M059J (cell line): ENCODE data around the gene ERO1B. TPM values are rescaled to one million over a fixed set of nuclear protein-coding genes. Genes with fewer than 3 reads are reported as not detected.

Experiments
- DNase-seq: peaks from one replicate; pipeline ENCODE4 v3.0.0-alpha.2; 2012; ENCODE audit warnings: low read depth
- total RNA-seq: library from RNA; depleted of rRNA; stranded (reverse); fragments of >200 nt; shearing (Covaris generic); gene quantifications from 2 replicates; pipeline ENCODE4 v1.2.3, GENCODE V29; 2014

ERO1B gene
- total RNA-seq, 1 experiment from 2014 or later: 2.5 TPM

DNA sequence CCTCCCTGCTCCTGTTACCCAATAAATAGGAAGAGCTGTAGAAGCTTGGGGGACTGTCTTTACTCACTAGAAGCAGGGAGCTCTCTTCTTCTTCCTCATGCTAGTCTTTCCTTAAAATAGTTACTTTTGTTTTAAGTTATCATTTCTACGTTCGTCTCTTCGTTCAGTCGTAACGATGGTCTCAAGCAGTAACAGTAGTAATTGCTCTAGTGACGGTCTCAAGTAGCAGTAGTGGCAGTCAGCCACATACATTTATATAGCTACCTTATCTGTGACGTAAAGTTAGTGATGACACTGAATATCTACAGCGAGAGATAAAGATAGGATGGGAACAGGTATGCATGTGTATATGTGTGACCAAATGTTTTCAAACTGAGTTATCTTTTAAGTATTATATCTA lies 15.4 kb upstream of the ERO1B start:
- no peak for DNase-seq

DNA sequence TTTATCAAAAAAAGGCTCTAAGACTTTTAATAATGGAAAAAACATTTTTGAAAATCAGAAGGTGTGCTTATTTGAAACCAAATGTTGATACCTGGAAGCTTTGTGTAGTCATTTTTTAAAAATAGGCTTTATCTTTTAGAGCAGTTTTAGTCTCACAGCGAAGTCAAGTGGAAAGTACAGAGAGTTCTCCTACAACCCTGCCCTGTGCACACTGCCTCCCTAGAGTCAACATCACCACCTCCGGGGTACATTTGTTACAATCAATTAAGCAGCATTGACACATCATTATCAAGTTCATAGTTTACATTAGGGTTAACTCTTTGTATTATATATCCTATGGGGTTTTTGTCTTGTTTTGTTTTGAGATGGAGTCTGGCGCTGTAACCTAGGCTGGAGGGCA lies 10.7 kb upstream of the ERO1B start:
- no peak for DNase-seq

DNA sequence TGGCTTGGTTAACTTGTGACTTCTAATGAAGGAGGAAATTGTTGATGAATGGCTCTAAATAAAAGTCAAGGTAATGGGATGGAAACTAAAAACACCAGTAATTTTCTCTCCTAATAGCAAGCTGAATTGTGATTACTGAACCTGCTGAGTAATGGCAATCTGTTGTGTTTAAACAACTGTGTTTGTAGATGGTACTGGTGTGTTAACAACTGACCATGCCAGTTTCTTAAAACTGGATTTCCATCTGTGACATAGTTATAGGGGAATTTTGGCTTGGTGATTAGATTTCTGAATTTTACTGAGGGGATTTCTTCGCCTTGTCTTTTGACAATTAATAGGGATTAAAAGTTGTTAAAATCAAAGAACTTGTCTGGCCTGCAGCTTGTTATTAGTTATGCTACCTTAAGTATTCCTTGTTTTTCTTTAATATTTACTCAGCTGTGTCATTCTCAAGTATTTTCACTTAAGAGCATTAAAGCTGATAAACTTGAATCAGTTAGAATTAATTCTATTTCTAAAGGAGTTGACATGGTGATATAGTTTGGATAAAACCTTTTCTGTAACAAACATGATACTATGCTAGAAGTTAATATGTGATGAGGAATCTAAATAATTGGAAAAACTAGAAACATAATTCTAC lies 7.9 kb upstream of the ERO1B start:
- DNase-seq: no peak

DNA sequence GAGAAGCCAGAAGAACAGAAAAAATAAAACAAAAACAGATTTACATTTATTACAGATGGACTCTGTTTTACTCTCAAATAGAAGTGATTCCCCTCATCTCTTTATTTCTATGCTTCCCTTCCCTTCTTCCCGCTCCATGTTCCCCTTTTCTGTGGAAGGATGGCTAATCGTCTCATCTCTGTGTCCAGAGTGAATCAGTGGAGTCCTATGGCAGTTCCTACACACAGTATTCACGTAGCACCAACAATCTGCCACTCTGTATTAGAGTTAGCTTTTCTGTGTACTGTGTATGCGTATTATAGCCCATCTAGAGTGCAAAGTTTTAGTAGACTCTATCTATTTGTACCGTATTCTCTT lies 6.8 kb upstream of the ERO1B start:
- no peak for DNase-seq

DNA sequence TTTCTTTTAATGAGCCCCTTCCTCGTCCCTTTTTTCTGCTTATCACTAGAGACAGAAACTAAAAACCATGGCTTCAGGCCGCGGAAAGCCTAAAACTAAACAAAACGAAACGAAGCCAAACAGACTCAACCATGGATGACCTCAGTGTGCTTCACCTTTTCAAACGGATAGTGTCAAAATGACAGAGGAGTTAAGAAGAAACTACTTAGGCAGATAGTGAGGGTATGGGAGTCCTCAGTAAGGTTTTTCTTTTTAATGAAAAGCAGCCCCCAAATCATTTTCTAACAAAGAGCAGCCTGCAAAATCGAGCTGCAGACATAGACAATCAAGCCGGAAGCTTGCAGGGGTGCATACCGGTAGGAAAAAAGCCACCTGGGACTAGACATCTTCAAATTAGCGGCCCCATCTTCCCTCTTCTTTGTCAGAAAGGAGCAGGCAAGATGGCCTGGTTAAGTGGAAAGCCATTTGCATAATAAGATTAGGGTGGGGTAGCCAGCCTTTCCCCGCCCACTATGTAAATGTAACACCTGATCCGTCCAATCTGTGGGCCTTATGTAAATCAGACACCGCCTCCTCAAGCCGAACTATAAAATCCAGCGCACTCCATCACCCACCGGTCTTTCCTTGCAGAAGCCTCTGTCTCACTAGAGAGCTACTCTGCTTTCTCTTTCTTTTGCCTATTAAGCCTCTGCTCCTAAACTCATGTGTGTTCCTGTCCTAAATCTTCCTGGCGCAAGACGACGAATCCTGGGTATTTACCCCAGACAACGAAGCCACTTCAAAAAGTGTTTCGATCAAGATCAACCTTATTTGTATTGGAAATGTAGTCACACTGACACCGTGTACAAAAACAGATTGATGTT lies 6.2 kb upstream of the ERO1B start:
- DNase-seq: peak; percentile 33

DNA sequence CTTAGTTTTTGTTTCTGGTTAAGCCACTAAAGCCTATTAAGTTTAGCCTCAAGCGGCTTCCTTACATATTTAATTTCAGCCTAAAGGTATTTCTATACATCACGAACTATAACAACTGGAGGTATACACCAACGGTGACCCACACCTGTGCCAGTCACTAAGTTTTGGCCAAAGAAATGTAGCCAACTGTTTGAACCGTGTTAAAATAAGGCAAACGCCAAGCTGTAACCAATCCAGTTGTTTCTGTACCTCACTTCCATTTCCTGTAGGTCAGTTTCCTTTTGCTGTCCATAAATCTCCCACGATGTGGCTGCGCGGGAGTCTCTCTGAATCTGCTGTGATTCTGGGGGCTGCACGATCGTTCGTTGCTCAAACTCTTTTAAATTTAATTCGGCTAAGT lies 5.6 kb upstream of the ERO1B start:
- no peak for DNase-seq

DNA sequence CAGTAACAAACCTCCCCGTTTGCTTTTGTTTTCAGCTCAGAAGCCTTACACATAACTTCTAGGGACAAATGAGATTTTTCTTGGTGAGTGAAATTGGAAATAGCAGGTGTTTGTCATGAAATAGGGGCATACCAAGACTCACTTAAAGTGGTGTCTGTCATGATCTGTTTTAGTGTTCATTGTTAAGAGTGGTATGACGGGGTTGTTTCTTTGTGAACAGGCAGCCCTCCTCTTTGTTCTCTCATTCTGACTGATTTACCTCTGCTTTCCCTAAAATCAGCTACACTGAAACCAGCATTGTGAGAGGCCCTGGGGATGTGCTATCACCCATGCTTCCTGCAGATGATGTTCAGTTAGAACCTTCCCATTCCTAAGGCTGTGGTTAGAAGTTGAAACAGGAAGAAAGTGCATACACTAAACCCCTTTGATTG lies 2.5 kb upstream of the ERO1B start:
- DNase-seq: no peak

DNA sequence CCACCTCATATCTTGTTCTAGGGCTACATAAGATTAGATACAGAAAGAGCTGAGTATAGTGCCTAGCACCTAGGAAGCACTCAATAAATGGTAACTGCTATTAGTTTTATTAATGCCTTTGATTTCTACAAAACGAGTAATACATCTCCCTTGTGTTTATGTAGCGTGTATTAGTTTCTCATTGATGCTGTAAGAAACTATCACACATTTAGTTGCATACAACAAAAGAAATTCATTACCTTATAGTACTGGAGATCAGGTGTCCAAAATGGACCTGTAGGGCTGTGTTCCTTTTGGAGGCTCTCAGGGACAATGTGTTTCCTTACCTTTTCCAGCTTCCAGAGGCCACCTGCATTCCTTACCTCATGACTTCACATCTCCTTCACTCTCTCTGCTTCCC lies 961 bp upstream of the ERO1B start:
- DNase-seq: no peak

DNA sequence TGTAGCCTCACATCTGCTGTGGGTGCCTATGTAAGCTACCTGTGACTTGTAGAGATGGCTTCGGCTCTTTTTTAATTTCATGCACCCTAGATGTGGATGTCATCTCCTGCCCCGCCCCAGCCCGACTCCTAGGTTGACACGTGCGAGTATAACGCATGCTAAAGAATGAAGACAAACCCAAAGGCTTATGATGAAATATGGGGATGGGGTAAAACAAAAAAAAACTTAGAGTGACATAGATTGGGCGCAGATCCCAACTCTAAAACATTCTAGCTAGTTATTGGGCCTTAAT lies 613 bp upstream of the ERO1B start:
- no peak for DNase-seq

DNA sequence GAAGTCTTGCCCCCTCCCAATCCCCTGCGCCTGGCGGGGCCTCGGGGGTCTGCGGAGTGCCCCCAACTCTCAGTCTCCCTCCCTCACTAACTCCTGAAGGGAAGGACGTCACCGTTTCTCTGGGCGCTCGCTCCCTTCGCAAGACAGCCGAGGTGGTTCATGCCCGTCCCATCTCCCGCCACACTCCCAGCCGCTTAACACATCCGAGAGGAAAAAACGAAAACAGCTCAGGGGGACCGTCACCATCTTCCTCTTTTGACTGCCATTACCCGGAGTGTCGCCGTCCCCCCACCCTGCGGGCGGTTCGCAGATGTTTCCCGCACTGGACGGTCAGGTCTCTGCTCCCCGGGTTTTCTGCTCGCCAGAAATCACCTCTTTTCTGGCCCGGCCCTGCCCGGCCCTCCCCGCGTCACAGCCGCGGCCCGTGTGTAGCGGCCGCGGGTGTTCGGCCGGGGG lies 532 bp downstream of the ERO1B start:
- DNase-seq: peak; percentile 34

DNA sequence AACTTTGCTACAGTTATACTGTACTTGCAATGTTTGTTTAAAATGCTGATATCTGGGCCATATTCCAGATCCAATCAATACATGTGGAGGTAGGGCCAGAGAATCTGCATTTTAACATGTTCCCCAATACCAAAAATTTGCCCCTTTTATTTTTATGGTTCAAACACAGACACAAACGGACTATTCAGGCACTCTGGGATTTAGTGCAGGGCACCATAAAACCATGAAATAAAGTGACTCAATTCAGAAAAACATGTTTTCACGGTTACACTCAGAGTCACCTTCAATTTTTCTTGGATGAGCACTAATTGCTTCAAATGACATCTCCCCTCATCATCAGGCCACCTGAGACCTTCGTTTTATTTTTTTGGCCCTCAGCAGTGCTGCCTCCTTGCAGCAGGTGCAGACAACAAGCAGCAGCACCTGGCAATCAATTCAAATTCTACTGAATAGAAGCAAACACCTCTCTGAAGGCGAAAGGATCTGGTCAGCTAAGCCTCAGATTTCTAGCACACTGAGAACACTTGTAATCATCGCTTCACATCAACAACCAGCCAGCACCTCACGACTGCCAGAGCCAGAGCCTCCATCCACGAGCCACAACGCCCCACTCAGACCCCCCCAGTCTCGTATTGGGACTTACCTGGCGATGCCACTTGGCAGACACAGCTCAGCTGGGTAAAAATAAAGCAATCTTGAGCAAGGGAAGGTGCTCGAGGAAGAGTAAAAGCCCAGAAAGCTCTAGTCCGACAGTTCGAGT lies 1.1 kb downstream of the ERO1B start:
- no peak for DNase-seq

DNA sequence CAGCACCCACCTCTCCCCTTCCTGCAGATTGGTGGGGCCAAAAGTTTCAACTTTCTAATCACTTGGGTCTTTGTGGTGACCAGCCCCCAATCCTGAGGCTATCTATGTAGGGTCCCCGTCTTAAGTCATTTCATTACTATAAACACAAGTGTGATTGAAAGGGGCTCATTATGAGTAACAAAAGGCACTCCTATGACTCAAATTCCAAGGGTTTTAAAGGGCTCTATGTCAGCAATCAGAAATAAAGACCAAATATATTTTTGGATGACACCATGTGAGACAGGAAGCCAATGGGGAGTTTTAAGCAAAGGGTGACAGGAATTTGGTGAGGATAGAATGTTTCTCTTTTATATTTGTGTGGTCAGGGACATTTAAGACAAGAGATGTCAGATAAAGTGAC lies 6.2 kb downstream of the ERO1B start:
- DNase-seq: no peak

DNA sequence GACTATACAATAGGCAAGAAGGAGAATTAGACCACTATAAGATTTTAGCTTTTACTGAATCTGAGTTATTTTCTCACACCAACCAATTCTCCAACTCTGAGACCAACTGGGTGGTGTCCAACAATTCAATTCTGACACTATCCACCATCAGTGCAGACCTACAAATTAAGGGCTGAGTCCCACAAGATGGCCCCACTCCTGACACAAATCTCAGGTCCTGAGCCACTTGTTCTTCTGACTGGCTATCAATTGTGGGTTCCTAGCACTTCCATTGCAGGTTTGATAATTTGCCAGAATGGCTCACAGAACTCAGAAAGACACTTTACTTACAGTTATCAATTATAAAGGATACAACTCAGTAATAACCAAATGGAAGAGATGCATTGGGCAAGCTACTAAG lies 6.7 kb downstream of the ERO1B start:
- DNase-seq: no peak

DNA sequence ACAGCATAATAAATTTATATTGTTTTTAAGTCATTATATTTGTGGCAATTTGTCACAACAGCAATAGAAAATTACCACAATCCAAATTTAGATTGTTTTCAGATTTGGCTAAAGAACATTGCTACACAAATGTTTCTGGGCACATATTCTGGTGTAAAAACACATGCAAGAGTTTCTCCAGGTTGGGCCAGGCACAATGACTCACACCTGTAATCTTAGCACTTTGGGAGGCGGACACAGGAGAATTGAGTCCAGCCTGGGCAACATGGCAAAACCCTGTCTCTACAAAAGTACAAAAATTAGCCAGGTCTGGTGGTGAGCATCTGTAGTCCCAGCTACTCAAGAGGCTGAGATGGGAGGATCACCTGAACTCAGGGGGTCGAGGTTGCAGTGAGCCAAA lies 8.4 kb downstream of the ERO1B start:
- DNase-seq: no peak

DNA sequence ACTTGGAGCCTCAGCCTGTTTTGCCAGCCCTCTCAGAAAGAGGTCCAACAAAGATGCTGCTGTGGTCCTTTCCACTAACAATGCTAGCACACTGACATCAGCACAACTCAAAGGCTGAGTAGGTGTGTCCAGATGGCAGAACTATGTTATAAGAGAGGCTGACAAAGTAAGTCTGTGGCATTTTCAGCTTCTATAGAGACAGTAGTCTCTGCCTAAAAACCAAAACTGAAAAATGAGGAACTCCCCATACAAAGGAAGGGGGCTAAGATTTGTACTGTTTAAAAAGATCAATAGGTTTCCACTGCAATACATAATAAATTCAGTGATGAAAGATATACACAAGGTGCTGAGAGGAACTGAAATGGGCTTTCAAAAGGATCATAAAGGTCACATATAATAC lies 12.3 kb downstream of the ERO1B start:
- DNase-seq: no peak

DNA sequence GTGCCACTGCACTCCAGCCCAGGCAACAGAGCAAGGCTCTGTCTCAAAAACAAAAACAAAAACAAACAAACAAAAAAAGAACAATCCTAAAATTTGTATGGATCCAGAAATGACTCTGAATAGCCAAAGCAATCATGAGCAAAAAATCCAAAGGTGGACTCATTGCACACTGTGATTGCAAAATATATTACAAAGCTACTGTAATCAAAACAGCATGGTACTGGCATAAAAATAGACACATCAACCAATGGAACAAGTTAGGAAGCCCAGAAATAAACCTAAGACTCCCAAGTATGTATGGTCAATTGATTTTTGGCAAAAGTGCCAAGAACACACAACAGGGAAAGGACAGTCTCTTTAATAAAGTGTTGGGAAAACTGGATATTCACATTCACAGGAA lies 19.9 kb downstream of the ERO1B start:
- DNase-seq: no peak

DNA sequence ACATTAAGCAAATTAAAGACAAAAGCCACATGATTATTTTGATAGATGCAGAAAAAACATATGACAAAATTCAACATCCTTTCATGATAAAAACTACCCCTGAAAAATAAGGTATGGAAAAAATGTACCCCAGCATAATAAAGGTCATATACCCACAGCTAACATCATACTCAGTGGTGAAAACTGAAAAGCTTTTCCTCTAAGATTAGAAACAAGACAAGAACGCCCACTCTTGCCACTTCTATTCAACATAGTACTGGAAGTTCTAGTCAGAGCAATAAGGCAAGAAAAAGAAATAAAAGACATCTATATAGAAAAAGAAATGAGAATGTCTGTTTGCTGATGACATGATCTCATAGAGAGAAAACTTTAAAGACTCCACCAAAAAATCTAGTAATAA lies 20.7 kb downstream of the ERO1B start:
- no peak for DNase-seq

DNA sequence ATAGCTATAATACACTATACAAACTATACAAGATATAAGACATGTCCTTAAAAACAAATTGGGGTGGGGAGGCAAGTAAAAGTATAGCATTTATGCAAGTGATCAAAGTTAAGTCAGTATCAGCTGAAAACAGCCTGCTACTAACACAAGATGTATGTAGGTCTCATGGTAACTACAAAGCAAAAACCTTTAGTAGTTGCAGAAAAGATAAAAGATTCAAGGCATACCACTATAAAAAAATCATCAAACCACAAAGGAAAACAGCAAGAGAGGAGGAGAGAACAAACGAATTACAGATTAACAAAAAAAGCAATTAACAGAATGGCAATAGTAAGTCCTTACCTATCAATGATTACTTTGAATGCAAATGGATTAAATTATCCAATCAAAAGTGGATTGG lies 22.7 kb downstream of the ERO1B start:
- no peak for DNase-seq

DNA sequence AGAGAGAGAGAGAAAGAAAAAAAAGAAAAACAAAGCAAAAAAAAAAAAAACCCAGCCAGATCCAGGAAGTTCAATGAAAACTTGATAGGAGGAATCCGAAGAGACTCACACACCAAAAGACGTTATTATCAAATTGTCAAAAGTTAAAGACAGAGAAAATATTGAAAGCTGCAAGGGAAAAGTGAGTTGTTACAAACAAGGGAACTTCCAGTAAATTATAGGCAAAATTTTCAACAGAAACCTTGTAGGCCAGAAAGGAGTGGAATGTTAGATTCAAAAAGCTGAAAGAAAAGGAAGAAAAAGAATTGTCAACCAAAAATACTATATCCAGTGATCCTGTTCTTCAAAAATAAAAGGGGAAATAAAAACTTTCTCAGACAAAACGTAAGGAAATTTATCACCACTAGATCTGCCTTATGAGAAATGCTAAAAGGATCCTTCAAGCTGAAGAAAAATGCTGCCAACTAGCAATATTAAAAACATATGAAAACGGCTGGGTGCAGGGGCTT lies 23.6 kb downstream of the ERO1B start:
- DNase-seq: no peak

DNA sequence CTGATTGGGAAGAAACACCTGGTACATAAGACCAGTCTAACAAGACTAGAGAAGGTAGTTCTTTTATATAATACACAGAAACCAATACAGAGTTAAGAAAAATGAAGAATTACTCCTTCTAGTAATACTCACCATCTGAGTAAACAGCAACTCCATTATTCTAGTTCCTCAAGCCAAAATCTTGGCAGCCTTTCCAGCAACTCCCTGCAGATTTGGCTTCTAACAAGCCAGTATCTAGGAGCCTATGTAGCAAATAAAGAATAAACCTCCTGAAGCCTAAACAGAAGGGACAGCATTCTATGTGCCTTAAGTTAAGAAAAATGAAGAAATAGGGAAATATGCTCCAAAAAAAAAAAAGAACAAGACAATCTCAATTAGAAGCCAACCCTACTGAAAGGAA lies 24.5 kb downstream of the ERO1B start:
- no peak for DNase-seq

DNA sequence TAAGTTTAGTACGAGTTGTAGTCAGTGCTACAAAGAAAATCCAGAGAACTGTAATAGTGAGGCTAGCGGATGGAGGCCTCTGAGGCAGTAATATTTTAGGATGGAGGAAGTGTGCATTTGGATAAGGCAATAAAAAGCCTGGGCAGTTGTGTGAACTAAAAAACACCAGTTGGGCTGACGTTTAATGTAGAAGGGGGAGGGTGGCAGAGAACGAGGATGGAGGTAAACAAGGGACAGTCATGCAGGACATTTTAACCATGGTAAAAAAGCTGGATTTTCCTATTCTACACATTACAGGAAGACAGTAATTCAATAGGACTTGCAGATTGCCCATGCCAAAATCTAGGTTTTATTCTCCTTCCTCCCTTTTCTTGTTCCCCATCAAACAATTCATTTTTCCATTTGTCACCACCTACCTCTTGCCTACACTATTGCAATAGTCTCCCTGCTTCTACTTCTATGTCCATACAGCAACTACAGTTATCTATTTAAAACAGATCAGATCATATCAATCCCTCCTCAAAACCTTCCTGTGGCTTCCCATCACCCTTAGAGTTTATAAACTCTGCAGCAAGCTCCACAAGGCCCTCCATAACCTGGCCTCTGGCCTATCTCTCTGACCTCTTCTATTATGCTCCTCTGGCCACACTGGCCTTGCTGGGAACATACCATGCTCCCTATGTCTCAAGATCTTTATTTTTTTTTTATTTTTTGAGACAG lies 27.7 kb downstream of the ERO1B start:
- DNase-seq: no peak

DNA sequence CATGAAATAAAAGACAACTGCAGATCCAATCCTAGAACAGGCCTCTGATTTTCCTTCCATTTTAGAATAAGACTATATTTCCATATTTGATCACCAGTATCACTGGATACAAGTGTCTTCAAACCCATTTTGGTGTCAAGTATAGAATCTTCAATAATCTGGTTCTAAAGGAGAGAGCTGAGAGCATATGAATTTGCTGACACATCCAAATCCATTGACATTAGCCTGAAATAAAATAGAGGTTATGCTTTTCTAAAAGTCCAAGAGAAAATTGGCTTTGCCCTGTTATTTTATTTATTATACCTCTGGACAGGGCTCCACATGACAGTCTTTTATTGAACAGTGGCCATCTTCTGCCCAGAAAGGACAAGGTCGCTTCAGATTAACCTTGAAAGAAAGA lies 28.6 kb downstream of the ERO1B start:
- no peak for DNase-seq
